ENCODE data around the gene KMO.
A peak's percentile ranks its signal among the peaks of the same experiment; 100 is the strongest.

The KMO gene

DNA sequence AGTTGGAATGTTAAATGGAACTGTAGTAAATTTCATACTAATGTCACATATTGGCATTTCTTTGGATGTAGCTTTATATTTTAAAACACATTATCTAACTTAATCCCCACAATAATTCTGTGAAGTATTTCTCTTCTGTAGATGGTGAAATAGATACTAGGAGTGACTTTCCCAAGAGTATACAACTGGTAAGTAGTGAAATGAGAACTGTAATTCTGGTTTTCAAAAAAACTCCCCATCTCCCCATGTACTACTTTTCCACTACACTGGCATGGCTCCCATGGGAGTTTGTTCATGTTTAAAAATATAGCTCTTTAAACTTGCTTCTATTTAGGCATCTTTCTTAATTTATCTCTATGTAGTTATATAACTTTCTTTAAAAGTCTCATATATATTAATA is 97.8 kb downstream of the KMO start:
- no peak for DNase-seq (ENCODE audit: low spot score)

GRCh38 chr1:241630476-241630875 is 98.3 kb downstream of the KMO start:
- no peak for DNase-seq (ENCODE audit: low spot score)

GRCh38 chr1:241630899-241631298 is 98.7 kb downstream of the KMO start:
- no peak for DNase-seq (ENCODE audit: low spot score)

DNA sequence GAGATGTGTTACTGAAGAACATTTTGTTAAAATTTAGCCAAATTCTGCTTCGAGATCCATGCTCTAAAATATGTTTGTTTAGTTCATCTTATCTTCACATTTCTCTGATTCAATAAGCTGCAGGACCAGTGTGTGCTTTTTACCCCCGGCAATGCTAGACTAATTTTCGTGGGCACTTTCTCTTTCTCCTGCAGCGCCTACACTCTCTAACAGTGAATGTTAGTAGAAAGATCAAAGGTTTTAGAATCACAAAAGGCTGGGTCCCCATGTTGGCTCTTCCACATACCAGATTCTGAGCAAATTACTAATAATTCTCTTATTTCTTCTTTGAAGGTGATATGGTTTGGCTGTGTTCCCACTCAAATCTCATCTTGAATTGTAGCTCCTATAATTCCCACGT is 99.5 kb downstream of the KMO start:
- DNase-seq (ENCODE audit: low spot score): no peak

DNA sequence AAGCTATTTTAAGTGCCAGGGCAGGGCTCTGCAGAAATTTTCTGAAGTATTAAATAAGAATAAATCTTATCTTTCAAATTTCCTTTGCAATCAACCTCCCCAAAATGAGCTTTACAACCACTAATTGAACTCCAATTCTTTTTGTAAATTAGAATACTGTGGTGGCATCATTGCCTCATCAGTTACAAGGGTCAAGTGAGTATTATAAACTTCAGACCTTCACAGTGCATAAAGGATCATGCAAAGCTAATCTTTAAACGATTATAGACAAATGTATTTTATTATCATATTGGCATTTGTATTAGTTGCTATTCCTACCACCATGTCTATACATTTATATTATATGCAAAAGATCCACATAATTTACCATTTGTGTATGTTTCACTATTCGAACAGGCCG is 100.8 kb downstream of the KMO start:
- no peak for DNase-seq (ENCODE audit: low spot score)

- no peak for DNase-seq (ENCODE audit: low spot score)
Observed at GRCh38 chr1:241635556-241636152, 103.5 kb downstream of the KMO start.

- no peak for DNase-seq (ENCODE audit: low spot score)
Observed at GRCh38 chr1:241636291-241636690, 104.1 kb downstream of the KMO start.

DNA sequence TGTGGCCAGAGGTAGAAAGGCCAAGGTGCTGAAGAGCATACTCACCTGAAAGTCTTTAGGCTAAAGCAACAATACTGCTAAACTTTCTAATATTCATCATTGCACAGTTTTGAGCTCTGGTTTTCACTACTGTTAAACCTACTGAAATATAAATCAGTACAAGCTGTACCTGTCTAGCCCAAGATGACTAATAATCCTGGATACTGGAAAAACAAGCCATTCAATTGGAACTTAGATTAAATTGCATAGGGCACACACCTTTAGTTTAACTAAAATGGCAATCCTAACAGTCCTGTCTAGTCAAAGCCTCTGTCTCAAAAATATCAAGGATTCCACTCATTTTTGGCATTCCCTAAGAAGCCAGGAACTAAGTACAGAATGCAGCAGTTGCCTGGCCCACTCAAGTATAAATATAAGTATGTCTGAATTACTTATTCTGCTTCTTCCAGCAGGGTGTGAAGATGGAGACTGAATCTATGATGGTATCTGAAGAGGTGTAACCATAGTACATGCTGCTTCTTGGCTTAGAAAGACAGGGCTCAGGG is 104.9 kb downstream of the KMO start:
- DNase-seq (ENCODE audit: low spot score): no peak

DNA sequence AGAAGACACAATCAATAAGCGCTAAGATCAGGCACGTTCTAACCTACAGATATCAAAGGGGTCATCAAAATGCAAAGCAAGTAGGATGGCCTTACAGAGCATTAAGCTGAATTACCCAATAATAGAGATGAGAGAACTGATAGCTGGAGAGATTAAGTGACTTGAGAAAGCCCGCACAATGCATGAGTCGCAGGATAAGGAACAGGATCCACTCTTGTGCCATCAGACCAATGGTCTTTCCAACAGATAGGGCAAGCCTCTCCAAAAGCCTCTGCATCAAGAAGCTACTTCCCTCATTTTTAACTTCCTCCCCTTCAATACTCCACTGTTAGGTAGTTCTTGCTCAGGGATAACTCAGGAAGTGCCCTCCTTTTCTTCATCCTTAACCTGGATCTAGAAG is 105.4 kb downstream of the KMO start:
- DNase-seq (ENCODE audit: low spot score): no peak

DNA sequence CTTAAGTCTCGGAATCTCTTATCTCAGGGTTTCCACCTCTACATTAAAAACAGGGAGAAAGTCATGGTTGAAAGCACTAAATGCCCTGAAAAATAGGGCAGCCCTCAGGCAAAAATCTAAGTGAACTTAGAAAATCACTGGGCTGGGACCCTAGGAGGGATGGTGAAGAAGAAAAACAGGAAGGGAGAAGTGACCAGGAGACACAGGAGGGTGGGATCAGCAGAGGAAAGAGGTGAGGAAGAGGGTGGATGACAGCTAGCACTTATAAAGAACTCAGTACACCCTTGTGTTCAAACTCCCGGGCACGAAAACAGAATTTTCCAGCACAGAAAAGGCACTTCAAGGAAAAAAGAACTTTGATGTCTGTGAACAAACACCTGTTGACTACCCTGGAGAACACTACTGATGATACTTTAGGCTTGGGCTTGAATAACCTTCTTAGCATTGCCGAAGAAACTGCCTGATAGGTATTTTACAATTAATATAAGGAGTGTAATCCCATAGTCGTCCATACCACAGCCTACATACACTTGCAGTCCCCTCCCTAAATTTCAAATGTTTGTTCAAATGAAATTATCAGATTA is 106.0 kb downstream of the KMO start:
- no peak for DNase-seq (ENCODE audit: low spot score)

GRCh38 chr1:241638909-241639622 is 106.9 kb downstream of the KMO start:
- no peak for DNase-seq (ENCODE audit: low spot score)

- no peak for DNase-seq (ENCODE audit: low spot score)
Observed at GRCh38 chr1:241639623-241640148, 107.5 kb downstream of the KMO start.

- peak; percentile 92 for DNase-seq (ENCODE audit: low spot score)
Observed at GRCh38 chr1:241640149-241640866, 108.1 kb downstream of the KMO start, which contains the start of the genes CHML and OPN3. TSS of gene CHML (minus strand) at chr1:241640369. CDS start at chr1:241635766, 4,603 bp downstream. TSS of gene OPN3 (minus strand) at chr1:241640369. CDS start at chr1:241640254, 115 bp downstream.

GRCh38 chr1:241640867-241641622 is 108.9 kb downstream of the KMO start:
- no peak for DNase-seq (ENCODE audit: low spot score)

DNA sequence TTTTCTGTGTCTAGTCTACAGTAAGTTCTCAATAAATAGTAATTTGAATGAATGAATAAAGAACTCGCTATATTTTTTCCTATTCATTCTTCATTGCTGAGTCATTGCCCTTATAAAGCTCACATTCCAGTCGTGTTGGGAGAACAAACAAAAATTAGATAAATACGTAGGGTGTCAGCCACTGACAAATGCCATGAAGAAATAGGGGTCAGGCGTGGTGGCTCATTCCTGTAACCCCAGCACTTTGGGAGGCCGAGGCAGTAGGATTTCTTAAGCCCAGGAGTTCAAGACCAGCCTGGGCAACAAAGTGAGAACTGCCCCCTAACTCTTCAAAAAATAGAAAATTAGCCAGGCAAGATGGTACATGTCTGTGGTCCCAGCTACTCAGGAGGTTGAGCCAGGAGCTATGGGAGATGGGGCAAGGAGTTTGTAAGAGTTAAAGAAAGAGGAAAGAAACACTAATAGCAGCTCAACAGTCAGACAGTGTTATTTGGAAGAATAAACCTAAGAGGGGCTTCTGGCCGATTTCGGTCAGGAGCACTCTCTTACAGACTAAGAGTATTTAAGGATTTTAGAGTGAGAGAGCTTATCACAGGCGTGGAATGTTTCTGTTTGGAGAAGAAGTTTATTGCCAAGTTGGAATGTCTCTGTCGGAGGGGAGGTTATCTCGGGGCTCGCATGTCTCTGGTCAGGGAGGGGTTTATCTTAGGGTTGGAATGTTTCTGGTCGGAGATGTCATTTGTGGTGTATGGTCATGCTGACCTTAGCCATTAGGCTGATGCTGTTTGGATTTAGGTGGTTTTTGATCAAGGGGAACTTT is 109.8 kb downstream of the KMO start:
- no peak for DNase-seq (ENCODE audit: low spot score)

GRCh38 chr1:241642593-241642944 is 110.4 kb downstream of the KMO start:
- no peak for DNase-seq (ENCODE audit: low spot score)

DNA sequence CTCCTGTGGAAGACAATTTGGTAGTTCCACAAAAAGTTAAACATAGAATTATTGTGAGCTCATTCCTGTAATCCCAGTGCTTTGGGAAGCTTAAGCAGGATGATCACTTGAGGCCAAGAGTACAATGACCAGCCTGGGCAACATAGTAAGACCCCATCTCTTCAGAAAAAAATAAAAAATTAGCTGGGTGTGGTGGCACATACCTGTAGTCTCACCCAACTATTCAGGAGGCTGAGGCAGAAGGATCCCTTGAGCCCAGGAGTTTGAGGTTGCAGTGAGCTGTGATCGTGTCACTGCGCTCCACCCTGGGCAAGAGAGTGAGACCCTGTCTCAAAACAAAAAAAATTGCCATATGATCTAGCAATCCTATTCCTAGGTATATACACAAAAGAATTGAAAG is 112.1 kb downstream of the KMO start:
- no peak for DNase-seq (ENCODE audit: low spot score)

GRCh38 chr1:241645199-241645598 is 113.0 kb downstream of the KMO start:
- no peak for DNase-seq (ENCODE audit: low spot score)

All from CD4-positive, alpha-beta T cell treated with Interleukin-15 for 4 hours (primary cell).